HCEC 1CT (cell line): Measurements from ENCODE around the gene KRT38.
A peak's percentile ranks its signal among the peaks of the same experiment; 100 is the strongest.
"Not testable (repeated sequence)": the region's sequence is repeated elsewhere in the genome, so short reads cannot be mapped to it uniquely, and the experiment has no call there.

Source experiments
- DNase-seq: peaks from one replicate; pipeline ENCODE4 v3.0.0-alpha.2; 2017

Gene KRT38

DNA sequence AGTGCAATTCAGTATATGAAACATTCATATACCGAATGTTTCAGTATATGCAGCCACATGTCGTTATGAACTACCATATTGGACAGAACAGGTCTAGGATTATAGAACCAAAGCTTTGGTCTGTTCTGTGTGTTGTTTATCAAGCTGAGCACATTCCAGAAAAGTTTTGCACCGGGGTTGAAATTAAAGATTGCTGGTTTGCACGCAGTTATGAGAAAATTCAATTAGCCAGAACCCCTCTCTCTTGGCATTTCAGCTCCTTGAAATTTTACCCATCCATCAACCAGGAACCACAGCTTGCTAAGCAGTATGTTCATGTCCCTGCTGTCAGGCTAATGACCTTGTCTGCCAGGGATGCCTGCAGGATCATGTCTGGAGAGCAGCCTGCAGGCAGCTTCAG is 16.9 kb upstream of the KRT38 start:
- no peak for DNase-seq

DNA sequence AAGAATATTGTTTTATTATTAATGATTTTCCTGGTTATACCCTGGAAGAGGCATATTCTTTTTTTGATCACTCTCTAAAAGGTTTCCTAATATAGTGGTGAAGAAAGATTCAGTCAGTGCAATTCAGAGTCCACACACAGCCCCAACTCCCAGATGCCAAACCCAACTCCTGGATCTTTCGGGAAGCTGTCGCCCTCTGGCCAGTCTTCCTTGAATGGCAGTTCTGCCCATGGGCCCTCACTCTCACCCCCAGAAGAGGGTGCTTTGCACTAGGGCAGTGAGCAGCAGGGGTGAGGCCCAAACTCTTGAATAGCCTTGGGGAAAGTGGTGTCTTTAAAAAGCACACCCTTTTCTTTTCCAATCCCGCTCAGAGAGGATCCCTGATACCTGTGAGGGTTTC is 15.4 kb upstream of the KRT38 start:
- DNase-seq, result no peak

DNA sequence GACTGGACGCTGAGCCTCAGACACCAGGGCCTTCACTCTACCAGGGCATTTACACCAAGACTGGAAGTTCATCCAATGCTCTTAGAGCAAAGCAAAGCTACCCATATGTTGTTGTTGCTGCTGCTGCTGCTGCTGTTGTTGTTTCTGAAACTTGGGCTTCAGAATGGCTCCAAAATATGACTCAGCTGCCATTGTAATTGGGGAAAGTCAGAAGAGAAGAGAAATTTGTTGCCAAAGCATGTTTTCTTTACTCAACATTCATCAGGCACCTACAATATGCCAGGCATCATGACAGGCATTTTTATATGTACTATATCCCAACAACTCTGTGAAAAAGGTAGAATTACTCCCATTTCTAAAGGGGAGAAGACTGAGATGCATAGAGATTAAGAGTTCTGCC is 14.5 kb upstream of the KRT38 start:
- DNase-seq, result no peak

DNA sequence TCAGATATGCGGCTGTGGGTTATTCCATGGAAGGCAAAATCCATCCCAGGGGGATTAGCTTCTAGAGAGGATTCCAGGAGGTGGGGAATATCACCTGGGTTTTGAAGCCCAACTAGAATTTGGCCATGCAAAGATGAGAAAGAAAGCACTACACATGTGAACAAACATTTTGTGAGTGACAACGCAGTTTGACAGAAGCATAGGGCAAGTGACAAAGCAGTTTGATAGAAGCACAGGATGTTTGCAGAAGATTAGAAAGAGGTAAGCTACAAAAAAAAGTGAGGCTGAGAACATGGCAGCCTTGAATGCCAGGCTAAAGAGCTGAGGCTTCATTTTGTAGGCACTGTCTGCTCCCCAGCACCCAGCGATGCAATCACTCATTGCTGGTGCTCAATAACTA is 12.3 kb upstream of the KRT38 start:
- no peak for DNase-seq

DNA sequence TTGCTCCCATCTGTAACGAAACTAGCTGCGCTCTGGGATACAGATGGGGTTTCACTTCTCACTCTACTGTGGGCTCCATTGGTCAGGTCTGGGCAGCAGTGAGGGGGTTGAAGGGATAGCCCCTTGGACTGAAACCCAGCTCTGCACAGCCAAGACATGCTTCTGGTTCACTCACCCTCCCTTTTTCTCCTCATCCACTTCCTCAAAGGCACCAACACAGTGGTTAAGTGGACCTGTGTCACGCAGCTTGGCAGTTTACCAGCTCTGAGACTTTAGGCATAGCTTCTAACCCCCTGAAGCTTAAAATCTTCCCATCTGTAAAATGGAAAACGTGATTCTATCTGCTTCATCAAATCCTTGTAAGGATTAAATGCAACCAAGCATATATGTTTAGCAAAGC is 11.5 kb upstream of the KRT38 start:
- DNase-seq, result no peak

DNA sequence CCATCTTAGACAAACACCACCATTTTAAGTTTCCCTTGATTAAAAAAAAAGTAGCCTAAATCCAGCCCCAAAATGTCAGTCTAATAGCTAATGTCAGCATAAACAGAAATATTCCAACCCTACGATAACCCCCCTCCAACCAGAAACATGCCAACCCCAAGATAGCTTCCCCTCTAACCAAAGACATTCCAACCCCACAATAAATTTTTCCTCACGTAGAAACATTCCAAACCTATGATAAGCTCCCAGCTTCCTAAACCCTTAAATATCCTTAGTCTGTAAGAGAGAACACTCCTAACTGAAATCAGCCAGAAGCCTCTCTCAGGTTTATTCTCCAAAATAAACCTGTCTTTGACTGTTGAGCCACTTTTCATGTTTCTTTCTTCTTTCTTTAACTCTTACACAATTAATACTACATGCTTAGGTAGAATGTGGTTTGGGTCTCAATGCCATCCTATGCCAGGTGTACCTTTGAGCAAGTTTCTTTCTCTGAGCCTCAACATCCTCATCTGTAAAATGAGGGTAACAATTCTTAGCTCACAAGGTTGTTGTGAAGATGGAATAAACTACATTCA is 10.5 kb upstream of the KRT38 start:
- peak; percentile 29 for DNase-seq

DNA sequence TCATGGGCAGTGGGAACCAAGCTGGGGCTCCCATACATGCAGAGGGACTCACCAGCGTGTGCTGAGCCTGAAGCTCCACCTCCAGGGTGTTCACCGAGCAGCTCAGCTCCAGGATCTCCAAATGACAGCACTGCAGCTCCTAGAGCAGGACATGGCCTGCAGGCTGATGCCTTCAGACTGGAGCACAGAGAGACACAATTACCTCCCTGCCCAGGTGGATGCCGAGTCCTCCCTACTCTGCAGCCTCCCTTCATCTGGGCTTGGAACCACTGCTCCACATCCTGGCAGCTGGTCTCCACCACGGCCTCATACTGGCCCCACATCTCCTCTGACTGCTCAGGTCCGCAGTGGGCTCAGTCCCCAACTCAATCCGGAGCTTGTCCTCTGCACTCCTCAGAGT is 8.2 kb upstream of the KRT38 start:
- DNase-seq, result no peak

DNA sequence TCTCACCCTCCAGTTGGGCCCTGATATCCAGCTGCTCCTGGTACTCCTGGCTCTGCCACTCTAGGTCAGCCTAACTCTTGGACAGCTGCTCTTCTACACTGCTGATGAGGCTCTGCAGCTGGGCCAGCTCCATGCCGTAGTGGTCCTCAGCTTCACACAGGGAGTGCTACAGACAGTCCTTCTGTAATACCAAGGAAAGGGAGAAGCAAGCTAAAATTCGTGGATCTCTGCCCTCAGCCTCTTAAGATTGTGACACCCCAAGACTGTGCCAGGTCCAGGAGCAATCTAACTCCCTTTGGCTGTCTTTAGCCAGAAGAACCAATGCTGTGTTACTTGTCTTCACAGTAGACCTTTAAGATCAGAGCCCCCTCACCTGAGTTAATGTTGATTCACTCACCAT is 7.7 kb upstream of the KRT38 start:
- DNase-seq, result no peak

DNA sequence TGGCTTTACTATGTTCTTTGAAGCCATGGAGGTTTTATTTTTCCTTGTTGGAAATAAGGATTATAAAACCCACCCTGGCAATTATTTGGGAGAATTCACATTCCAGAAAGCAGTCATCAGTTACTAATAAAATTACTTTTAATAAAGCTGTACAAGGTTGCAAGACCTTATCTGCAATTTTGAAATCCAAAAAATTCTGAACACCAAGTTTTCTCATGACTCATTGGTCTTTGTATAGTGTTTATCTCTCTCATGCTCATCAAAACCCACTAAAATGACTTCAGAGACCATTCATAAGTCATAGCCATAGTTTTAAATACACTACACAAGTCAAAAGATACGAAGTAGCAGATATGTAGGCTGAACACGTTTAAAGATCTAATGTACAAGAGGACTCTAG is 6.0 kb upstream of the KRT38 start:
- DNase-seq, result peak; percentile 74

DNA sequence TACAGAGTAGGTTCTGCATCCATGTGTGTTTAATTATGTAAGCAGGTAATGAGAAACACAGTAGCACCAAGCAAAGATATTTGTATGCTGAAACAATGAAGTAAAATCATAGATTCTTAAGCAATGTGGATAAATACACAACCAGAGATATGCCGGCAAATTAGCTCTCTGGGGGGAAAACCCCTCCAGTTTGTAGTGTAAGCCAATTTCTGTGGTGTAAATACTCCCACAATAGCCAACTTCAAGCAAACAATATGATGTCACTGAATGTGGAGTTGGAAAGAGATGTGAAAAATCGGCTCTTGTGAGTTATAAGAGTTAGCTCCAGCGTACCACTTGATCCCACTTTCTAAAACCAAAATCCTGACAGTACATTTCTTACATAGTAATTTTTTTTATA is 3.9 kb upstream of the KRT38 start:
- no peak for DNase-seq

DNA sequence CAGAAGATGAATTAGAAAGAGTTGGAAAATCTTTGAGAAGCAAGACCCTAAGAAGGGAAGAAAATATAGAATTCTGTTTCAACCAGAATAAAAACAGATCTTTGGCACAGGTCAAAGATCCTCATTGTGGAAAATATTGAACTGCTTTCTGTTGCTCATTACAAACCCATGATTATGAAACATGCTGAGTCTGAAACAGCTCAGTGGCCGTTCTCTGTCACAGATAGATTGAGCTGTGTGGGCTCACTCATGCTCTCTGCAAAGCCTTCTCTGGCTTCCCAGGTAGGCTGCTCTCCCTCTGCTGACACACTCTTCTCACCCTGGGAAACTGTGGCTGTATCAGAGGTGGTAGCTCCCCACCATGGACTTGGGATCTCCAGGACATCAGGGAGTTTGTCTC is 3.4 kb upstream of the KRT38 start:
- peak; percentile 15 for DNase-seq

DNA sequence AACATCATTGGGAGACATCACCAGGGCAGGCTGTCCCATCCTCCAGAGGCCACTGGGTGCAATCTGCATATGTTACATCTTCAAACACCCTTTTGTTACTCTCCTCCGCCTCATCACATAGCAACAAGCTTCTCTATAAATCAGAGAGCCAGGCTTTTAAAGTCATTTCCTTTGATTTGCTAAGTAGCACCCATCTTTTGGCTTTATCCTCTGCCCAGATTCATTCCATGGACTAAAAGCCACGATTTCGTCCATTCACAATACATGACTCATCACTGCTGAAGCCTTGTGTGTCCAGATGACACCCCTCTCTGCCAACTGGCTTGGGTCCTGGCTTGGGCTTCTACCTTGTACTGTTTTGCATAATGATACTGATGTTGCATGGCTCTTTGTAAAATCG is 2.0 kb upstream of the KRT38 start:
- DNase-seq, result peak; percentile 74

DNA sequence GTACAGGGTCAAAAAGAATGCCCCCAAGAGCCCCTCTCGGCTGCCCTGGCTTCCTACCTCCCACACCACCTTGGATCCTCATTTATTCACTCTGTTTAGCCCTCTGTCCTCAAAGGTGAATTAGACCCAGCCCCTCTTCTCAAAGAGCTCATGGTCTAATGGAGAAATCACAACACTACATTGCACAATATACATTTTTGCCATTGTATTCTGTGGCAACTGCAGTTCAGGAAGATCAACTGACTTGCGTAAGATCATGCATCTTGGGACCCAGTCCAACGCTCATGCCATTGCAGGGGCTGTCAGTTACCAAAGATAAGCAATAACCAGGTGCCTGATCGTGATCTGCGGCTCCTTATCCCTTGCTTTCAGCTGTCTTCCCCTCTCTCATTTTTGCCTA is 1.4 kb downstream of the KRT38 start:
- DNase-seq, result no peak

DNA sequence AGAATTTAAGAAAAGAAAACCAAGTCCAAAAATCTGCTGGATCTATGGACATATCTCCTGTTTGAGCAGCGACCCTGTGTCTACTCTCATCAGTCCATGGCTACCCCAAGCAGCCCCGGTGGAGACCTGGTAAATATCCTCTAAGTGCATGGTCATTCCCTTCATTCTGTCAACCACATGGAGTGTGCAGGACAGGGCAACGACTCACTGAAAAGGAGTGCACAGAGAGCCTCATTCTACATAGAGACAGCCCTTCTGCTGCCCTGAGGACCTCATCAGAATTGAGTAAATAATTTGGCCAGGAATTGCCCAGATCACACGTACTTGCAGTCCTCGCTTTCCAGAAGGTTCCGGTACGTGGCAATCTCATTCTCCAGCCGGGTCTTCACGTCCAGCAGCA is 3.0 kb downstream of the KRT38 start:
- DNase-seq, result peak; percentile 27

DNA sequence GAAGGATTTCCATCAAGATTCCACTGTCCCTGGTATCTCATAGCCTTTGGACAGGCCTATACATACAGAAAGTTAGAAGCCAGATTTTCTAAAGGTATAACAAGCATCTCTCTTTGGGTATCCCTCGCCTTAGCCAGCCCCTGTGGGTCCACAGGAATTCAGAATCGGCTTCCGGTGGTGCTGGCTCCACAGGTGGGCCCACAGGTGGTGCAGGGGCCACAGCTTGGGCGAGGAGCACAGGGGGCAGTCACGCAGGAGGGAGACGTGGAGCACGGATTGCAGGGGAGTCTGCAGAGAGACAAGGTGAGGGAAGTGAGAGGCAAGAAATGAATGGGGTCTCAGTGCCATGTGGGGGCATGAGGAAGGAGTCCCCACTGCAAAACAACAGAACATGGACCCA is 3.5 kb downstream of the KRT38 start:
- DNase-seq, result no peak

DNA sequence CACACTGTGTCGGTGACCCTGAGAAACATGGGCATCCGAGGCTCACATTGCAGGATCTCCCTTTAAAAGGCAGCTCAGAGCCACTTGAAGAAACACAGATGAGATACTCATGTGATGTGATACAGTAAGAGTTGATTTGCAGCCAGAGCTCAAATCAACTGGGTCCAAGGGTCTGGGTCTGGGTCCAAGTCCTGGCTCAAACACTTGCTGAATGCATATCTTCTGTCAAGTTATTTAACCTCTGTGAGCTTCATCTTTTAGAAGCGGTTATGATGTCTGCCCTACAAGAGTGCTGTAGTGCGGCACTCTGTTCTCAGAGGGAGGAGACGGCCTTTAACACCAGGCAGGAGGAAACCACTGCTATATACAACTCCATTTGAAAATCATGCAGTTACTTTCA is 6.4 kb downstream of the KRT38 start:
- DNase-seq, result no peak

DNA sequence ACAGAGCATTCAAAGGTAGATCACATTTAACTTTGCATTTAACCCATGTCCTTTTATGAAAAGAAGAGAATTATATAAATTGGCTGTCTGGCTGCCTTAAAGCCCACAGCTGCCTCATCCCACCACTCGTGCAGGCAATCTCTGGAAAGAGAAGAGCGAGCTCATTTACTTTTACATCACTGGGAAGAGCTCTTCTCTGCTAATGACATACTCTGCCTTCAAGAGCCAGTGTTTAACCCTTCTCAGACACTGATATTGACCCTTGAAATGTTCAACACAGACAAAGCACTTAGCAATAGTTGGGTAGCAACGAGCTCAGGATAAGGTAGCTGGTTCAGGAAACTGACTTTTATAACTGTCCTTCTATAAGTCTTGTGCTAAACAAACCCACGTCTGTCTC is 6.8 kb downstream of the KRT38 start:
- DNase-seq, result no peak

DNA sequence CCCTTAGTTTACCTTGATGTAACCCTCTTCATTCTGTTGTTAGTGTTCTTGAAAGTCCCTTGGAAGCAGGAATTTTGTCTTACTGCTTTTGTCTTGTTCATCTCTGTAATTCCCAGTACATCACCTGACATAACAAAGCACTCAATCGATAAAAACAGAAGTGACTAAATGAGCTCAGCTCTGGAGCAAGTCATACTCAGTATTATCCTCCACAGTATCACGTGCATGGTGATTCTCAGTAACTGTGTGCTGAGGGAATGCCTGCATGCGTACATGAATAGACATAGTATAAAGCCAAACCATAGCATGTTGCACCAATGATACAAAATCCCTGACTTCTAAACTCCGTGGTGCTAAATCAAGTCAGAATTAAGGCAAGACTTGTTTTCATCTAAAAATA is 7.2 kb downstream of the KRT38 start:
- DNase-seq, result no peak

DNA sequence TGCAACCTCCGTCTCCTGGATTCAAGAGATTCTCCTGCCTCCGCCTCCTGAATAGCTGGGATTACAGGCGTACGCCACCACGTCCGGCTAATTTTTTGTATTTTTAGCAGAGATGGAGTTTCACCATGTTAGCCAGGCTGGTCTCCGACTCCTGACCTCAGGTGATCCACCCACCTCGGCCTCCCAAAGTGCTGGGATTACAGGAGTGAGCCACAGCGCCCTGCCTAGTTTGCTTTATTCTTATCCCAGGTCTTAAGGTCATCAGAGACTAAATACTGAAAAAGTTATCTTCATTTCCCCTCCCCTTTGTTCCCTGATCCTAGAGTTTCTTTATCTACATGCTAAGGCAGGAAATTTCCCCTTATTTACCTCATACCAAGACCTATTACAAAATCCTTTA is 10.4 kb downstream of the KRT38 start:
- not testable (repeated sequence) for DNase-seq

DNA sequence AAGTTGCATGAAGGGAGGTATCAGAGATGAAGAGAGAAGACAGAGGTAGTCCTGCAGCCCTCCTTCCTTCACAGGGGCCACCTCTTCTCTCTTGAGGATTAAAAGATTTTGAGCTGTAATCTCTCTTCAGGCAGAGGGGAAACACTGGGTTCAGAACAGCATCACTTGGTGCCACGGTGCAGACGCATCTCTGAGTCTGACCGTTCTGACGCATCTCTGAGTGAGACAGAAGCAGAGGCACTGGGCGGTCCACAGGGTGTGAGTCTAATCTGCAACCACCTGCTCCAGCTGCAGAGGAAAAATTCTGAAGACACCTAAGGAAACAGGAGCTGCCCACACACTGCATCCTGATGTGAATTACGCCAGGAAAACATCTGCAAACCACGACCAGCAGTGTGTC is 11.1 kb downstream of the KRT38 start:
- DNase-seq, result no peak

DNA sequence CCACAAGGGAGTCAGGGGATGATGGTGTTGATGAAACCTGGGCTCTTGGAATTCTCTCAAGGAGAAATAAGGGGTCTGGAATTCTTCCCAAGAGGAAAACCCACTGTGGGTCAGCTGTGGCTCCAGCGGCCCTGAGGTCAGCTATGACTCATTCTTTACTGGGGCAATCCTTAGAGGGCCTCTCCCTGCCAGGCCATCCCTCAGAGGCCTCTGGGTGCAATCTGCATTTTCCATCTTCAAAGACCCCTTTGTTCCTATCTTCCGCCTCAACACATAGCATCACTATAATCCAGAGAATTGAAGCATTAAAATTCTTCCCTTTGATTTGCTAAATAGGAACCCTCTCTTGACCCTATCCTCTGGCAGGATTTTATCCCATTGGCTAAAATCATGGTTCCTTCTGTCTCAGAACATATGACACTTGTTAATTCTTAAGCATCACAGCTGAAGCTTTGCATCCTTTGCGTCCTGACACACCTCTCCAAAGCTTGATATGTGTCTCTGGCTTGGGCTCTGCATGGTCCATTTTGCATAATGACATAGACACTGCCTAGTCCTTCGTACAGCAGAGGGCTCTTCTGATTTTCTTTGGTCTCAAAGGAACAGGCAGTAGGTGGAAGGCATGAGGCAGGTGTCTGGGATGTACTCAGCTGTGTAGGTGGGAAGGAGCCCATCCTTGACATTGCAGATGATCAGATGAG is 12.0 kb downstream of the KRT38 start:
- peak; percentile 45 for DNase-seq

DNA sequence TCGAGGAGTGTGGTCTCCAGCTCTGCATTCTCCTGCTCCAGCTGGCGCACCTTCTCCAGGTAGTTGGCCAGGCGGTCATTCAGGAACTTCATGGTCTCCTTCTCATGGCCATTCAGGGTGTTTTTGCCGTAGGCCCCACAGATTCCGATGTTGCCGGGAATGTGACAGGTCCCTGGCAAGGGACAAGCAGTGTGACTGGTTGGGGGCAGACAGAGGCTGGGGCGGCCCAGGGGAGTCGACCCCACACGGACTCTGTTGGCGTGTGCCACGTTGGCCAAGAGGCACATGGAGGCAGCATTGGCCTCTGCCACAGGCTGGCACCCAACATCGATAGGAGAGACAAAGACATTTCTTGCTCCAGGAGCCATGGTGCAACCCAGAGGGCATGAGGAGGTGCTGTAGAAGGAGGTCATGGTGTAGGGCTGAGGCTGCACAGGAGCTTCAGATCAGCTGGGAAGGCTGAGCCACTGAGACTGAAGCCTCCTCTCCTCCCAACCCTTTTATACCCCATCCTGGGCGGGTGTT is 16.6 kb downstream of the KRT38 start, which contains the start of gene KRT37:
Gene KRT37 (minus strand): TSS at position 475 of the 525 bp plus-strand sequence. CDS start 62 bp downstream, at position 413.
- no peak for DNase-seq

DNA sequence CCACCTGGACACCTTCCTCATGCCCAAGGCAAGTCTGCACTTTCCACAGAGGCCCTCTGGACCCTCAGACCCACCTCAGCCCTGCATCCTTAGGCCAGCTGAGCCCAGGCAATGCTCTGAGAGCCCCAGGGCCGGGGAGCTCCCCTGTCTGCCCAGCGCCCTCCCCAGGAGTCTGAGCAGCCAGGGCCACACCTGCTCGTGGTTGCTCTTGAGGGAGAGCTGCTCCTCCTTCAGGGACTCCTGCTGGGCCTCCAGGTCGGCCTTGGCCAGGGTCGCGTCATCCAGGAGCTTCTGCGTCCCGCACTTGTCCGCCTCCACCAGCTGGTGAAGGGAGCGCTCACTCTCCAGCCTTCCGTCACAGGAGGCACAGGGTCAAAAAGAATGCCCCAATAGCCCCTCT is 18.2 kb downstream of the KRT38 start:
- DNase-seq, result not testable (repeated sequence)

DNA sequence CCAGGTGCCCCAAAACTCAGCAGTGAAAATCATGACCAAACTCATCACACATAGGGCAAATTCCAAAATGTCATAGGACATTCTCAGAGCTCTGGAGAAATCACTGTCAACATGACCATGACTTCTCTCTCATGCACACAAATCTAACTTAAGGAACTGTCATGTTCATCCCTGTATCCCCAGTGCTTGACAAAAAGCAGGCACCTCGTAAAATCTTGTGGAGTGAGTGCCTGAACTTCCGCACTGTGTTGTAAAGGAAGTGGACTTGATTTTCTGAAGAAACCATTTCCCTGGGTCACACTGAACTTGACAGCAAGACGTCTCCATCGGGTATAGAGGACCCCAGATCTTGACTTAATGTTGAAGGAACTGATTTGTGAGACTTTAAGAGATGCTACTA is 19.2 kb downstream of the KRT38 start:
- no peak for DNase-seq

DNA sequence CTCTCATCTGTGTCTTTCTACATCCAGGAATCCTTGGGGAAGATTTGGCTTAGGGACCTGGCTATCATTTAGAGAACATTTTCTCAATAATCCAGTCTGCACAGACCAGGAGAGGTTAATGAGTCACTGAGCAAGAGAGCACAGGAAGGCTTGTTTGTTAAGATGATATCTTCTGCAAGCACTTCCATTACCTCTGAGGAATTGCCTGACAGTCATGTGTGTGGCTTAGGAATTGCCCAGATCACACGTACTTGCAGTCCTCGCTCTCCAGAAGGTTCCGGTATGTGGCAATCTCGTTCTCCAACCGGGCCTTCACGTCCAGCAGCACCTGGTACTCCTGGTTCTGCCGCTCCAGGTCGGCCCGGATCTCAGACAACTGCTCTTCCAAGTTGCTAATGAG is 19.7 kb downstream of the KRT38 start:
- peak; percentile 44 for DNase-seq
